ENCODE data around the gene SLC7A8.

SLC7A8 gene

DNA sequence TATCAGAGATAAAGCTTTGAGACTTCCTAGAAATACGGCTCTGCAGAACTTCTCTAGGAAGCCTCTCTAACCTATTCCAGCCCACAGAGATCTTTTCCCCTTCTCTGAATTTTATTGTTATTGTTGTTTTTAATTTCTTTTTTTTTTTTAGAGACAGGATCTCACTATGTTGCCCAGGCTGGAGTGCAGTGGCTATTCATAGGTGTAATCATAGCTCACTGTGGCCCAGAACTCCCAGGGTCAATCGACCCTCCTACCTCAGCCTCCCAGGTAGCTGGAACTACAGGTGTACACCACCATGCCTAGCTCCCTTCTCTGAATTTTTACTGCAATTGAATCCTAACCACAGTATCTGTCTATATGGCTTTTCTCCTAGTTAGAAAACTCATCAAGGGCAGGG is 19.6 kb downstream of the SLC7A8 start:
- no peak for DNase-seq (ENCODE audit: low spot score)
- TF ChIP-seq, protein P1, sequence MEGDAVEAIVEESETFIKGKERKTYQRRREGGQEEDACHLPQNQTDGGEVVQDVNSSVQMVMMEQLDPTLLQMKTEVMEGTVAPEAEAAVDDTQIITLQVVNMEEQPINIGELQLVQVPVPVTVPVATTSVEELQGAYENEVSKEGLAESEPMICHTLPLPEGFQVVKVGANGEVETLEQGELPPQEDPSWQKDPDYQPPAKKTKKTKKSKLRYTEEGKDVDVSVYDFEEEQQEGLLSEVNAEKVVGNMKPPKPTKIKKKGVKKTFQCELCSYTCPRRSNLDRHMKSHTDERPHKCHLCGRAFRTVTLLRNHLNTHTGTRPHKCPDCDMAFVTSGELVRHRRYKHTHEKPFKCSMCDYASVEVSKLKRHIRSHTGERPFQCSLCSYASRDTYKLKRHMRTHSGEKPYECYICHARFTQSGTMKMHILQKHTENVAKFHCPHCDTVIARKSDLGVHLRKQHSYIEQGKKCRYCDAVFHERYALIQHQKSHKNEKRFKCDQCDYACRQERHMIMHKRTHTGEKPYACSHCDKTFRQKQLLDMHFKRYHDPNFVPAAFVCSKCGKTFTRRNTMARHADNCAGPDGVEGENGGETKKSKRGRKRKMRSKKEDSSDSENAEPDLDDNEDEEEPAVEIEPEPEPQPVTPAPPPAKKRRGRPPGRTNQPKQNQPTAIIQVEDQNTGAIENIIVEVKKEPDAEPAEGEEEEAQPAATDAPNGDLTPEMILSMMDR (IDR thresholded peaks at IDR 0.05; ENCODE audit: extremely low read depth, missing control alignments): no peak

DNA sequence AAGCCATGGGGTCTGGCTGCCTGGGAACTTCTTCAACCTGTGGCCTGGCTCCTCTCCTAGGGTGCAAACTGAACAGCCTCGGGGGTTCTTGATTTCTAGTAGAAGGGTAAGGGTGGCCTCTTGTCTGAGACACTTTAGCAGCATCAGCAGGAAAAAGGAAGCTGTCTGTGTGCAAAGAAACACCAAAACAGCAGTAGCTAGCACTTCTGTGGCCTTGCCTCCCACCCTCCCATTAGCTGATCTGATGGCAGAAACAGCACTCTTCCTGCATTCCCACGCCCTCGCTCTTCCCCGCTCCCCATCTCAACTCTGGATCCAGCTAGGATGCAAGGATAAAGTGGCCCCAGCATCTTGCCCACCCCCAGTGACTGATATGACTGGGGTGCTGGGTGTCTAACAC is 20.7 kb downstream of the SLC7A8 start:
- TF ChIP-seq, protein P1 (IDR thresholded peaks at IDR 0.05; ENCODE audit: extremely low read depth, missing control alignments): no peak
- DNase-seq (ENCODE audit: low spot score): no peak

DNA sequence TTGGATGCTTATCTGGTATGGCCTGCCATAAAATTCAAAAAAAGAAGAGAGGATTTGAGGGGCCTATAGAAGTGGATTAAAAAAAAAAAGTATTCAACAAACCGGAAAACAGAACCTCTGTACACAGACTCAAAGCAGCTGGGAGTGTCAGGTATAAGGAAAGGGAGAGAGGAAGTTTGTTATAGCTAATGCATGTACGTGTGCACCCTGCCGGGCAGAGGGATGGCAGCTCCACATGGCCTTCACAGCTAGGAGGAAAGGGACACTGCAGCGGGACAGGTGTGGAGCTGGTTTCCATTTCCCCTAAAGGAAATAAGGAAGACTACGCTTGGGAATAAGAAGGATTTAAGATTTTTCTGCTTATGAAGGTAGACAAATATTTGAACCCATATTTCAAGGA is 21.5 kb downstream of the SLC7A8 start:
- TF ChIP-seq, protein P1 (IDR thresholded peaks at IDR 0.05; ENCODE audit: extremely low read depth, missing control alignments): no peak

DNA sequence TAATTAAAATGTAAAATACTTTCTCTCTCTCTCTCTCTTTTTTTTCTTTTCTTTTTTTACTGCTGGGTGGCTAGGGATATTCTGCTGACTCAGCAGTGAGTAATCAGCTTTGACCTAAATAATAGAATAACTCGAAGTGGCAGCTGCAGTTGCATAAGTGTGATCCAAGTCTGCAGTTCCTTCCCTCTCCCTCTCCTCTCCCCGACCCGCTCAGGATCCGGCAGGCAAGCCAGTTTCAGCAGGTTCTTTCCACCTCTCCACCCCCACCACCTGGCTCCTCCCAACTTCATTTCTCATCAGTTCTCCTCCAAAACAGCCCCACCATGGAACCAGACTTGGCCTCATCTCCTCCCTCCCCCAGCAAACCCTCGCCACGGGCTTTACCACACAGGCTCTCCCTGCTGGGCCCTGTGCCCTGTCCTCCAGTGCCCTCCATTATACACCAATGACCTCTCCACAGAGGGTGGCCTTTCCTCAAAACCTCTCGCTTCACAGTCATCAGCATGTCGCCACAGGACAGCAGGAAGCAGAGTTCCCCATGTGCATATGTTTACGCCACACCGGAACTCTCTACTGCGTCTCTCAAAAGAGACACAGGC is 22.4 kb downstream of the SLC7A8 start:
- TF ChIP-seq, protein P1 (IDR thresholded peaks at IDR 0.05; ENCODE audit: extremely low read depth, missing control alignments): no peak
- DNase-seq (ENCODE audit: low spot score): no peak

More for the DNA sequence above, 21.5 kb downstream of the SLC7A8 start:
- DNase-seq (ENCODE audit: low spot score): no peak

DNA sequence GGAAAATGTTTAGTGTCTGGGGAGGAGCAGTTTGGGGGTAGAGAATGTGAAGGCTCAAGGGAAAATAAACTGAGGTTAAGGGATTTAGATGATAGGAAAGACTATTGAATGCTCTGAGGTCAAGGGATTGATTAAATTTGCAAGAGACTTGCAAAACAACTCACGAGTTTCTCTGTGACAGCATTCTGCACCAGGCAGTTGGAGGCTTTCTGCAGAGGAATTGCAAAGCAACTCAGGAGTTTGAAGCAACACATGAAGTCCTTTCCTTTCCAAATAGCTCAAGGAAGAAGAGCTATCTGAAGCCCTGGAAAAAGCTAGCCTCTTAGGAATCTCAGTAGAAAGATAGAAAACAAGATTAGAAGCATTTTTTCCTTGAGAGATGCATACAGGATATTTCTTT is 23.9 kb downstream of the SLC7A8 start:
- TF ChIP-seq, protein P1 (IDR thresholded peaks at IDR 0.05; ENCODE audit: extremely low read depth, missing control alignments): no peak
- no peak for DNase-seq (ENCODE audit: low spot score)

DNA sequence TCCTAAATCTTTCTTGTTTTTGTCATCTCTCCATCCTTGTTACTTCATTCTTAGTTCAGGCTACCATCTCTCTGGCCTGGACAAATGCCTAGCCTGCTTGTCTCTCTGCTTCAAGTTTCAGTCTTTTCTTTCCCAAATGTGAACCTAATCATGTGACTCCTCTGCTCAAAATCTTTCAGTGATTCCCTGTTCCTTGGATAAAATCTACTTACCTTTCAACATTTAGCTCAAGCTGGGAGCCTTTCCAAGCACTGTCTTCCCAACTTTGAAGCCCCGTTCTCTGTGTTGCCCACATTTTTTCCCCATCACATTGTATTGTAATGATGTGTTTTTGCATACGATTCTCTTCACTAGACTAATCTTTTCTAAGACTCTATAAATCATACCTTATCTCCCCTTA is 24.7 kb downstream of the SLC7A8 start:
- DNase-seq (ENCODE audit: low spot score): no peak
- TF ChIP-seq, protein P1 (IDR thresholded peaks at IDR 0.05; ENCODE audit: extremely low read depth, missing control alignments): no peak

DNA sequence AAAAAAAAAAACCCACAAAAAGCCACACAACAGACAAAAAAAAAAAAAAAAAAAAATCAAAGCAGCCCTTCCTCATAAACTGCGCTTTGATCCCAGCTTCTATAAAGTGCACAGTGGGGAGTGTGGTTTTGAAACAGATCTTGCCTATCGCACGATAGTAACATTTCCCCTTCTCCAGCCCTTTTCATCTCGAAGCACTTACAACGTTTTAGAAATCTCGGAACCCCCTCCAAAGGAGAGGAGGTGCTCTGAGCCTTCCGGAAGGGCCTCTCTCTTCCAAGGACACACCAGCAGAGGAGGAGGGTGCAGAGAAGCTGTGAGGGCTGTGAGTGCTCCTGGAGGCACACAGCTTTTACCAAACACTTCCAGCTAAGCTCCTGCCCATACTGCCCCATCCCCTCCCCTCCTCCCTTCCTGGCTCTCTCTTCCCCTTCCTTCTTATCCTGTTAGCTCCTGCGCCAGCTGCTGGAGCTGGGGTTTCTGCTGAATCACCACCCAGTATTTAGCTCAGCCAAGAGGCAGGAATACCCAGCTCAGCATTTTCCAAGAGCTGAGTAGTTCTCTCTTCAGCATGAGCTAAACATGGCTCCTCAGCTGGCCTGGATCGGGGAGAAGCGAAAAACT is 28.4 kb downstream of the SLC7A8 start:
- TF ChIP-seq, protein P1 (IDR thresholded peaks at IDR 0.05; ENCODE audit: extremely low read depth, missing control alignments): no peak
- DNase-seq (ENCODE audit: low spot score): no peak

All from GM20000 (cell line).